ENCODE data around the gene ZBED5.
"Not testable (repeated sequence)": the region's sequence is repeated elsewhere in the genome, so short reads cannot be mapped to it uniquely, and the experiment has no call there.

The ZBED5 gene
- total RNA-seq, result 7.3 to 50.4 (median 23.1) reads per million in 17 experiments

GRCh38 chr11:10857709-10858438 lies at the start of gene ZBED5:
Gene ZBED5 (minus strand): TSS chr11:10858053. CDS start chr11:10854945, 3,108 bp downstream.
- DNase-seq, result peak; percentile 98 to 99 (median 98)

DNA sequence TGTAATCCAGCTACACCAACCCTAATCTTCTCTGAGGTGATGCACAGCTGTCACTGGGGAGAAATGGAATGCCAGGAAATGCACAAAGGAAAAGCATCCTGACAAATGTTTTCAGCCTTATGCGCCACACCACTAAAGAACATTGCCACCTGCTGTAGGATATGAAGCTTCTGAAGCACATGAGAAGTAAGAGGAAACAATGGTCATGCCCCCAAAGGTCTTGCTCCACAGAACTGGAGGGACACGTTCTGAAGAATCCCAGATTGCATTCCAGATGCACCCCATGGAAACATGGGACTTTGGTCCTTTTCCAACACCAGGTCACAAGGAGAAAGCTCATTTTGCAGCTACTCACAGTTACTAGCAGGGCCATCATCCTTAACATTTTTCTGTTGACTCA lies 48.7 kb upstream of the ZBED5 start:
- no peak for DNase-seq

DNA sequence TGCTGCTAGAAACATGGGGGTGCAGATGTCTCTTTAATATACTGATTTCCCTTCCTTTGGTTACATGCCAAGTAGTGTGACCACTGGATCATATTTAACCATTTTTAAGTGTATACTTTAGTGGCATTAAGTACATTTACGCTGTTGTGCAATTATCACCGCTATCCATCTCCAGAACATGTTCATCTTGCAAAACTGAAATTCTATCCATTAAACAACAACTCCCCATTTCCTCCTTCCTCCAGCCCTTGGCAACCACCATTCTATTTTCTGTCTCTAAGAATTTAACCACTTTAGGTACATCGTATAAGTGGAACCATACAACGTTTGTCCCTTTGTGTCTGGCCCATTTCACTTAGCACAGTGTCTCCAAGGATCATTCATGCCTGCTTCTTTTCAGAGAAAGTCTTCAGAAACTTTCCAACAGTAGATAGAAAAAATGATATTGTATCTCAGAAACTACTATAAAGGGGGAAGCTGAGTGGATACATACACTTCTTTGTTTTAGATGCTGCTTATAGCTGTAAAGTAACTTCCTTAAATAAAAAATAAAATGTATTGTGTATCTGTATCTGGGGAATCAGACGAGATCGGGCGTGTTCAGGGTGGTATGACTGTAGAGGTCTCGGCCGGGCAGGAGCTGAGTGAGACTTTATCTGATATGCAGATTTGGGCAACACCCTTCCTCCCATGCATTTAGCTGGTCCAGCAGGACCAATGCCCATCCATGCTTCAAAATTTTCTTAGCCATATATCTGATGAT lies 44.6 kb upstream of the ZBED5 start:
- peak; percentile 18 to 55 (median 38) for DNase-seq

DNA sequence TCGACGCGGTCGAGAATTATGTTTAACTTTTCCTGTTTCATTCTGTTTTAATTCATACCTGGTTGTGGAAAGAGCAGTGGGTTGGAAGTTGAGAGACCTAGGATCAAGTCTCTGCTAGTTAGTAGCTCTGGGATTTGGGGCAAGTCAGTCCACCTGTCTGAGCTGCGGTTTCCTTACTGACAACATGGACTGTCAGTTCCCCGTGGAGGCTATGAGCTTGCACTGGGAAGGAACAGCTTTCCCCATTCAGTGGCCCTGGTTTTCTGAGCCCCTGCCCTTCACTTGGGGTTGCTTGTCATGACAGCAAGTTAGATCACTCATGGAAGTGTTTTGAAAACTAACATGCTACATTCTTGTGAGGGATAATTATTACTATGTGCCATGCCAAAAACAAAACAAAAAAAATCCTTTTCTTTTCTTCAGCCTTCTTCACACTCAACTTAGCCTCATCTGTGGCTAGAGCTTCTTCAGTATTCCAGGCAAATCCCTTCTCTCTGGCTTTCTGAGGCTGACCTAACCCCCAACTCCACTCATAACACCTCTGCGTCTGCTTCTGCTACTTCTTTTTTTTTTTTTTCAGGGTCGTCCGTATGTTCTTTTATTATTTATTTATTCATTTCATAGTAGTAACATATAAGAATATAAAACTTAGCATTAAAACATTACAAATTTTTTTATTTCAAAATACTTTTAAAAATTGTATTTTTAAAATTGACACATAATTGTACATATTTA lies 43.0 kb upstream of the ZBED5 start:
- peak; percentile 49 to 59 (median 53) for DNase-seq

DNA sequence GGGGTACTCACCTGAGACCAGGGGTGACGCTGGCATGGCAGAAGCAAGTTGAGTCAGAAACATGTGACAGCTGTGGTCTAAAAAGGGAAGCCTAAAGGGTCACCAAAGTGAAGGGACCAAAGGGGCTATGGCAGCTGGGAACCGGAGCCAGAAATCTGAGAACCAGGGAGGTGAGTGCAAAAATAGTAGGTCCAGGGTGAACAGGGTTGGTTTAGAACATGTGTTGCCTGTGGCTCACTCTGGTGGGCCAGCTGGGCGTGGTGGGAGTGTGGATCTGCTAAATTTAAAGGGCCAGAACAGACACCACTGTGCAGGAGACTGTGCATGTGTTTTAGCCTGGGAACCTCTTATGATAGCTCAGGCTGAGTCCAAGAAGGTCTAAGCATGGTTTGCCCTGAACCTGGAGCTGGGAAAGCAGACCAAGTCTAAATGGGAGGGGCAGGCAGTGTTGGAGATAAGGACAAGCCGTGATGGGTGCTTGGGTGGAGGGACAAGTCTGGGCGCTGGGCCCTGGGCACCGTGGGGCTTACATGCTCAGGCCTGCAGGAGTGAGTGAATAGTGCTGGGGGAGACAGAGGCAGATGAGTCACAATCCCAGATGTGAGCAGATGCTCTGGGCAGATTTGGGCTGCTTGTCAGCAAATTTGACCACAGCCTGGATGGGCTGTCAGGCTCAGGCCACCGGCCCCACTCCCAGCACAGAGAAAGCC lies 41.4 kb upstream of the ZBED5 start:
- DNase-seq, result peak; percentile 49 to 79 (median 74)

DNA sequence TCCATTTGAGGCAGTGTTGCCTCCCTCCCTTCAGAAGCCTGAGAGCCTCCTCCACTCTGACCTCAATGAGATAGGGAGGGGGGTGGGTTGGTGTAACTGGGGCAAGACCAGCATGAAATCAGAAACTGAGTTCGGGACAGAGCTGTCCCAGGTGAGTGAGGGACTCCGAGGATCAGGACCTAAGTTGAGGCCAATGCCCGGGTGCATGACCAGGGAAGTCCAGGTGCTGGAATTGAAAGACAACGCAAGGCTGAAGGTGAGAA lies 40.8 kb upstream of the ZBED5 start:
- peak in 2 of 4 experiments; percentile 10 to 22 for DNase-seq

GRCh38 chr11:10898003-10898762 lies 40.3 kb upstream of the ZBED5 start:
- peak; percentile 85 to 95 (median 94) for DNase-seq

- DNase-seq, result no peak
Measured at GRCh38 chr11:10897150-10897549, 39.3 kb upstream of the ZBED5 start.

- DNase-seq, result no peak
Measured at GRCh38 chr11:10896493-10896892, 38.6 kb upstream of the ZBED5 start.

- no peak for DNase-seq
Measured at GRCh38 chr11:10895285-10895684, 37.4 kb upstream of the ZBED5 start.

GRCh38 chr11:10894666-10895065 lies 36.8 kb upstream of the ZBED5 start:
- no peak for DNase-seq

GRCh38 chr11:10893714-10894151 lies 35.9 kb upstream of the ZBED5 start:
- DNase-seq, result no peak

DNA sequence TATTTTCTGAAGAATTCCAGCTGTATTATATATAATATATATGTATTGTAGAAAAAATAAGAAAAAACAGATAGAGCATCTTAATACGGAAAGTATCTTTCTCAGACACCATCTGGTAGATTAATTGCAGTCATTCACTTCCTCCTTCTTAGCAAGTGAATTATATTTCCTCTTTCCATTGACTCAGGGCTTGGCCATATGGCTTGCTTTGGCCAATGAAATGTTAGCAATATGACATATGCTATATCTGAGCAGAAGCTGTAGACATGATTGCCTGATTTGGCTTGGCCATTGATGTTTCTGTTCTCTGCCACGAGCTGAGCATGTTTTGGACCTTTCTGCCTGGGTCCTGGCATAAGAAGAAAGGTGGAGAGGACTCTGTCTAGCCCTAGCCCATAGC lies 34.4 kb upstream of the ZBED5 start:
- peak; percentile 61 to 83 (median 72) for DNase-seq

GRCh38 chr11:10891151-10891720 lies 33.4 kb upstream of the ZBED5 start:
- peak in 3 of 4 experiments; percentile 24 to 74 (median 49) for DNase-seq

- not testable (repeated sequence) for DNase-seq
Measured at GRCh38 chr11:10890083-10890482, 32.2 kb upstream of the ZBED5 start.

DNA sequence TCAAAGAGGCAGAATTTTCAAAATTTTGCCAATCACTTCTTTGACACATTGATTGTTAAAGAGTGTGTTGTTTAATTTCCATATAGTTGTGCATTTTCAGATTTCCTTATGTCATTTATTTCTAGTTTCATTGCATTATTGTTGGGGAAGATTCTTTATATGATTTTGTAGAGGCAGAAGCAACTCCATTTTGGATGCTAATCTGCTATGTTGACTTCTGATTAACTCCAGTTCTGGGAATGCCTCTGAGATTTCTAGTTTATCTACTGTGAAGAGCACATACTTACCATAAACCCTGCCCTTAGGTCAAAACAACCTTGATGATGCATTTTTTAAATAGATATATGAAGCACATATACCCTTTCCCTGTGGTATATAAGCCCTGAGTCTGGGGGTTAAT lies 29.5 kb upstream of the ZBED5 start:
- no peak for DNase-seq

DNA sequence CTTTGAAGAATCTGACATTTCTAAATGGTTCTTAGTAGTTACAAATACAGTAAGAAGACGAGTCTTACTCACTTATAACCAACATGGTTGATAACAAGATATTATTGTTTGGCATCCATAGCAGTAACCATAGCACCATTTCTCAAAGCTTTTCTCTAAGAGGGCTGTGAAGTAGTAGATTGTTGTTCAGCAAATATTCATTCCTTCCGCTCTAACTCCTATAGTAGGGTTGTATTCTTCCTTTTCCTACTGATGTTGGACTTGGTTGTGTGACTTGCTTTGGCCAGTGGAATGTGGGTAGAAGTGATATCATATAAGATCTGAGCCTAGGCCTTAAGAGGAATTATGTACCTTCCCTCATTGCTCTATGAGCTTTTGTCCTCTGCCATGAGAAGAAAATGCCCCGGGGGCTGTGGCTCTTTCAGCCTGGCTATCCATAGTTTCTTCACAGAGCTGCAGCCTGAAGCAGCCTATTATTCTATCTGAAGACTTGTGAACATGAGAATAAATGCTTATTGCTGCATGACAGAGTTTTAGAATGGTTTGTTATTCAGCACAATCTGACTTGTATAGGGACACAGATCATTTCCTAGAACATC lies 28.9 kb upstream of the ZBED5 start:
- DNase-seq, result no peak

- no peak for DNase-seq
Measured at GRCh38 chr11:10885703-10886363, 28.0 kb upstream of the ZBED5 start.

- not testable (repeated sequence) for DNase-seq
Measured at GRCh38 chr11:10884292-10884691, 26.4 kb upstream of the ZBED5 start.

DNA sequence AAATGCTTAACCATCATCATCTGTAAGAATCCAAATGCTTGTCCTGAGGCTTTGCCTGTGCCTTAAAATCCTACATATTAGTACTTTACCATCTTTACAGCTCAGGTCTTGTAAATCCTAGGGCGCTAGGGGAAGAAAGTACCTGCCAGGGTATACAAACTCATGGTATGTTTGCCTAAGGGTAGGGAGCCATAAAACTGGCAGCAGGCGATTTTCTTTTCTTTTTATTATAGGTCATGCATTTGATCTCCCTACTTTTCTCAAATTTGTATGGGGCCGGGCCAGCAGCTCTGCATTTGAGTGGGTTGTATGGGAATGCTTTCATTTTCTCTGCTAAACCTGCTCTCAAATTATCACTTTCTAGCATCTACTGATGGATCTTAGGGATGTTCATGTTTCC lies 24.0 kb upstream of the ZBED5 start:
- DNase-seq, result no peak

Data from suppressor macrophage (primary cell).